ENCODE results near the gene GRK1. TPM values are rescaled to one million over a fixed set of nuclear protein-coding genes. Genes with fewer than 3 reads are reported as not detected.

The GRK1 gene
- total RNA-seq, 2 experiments from 2014 or later, result not detected

DNA sequence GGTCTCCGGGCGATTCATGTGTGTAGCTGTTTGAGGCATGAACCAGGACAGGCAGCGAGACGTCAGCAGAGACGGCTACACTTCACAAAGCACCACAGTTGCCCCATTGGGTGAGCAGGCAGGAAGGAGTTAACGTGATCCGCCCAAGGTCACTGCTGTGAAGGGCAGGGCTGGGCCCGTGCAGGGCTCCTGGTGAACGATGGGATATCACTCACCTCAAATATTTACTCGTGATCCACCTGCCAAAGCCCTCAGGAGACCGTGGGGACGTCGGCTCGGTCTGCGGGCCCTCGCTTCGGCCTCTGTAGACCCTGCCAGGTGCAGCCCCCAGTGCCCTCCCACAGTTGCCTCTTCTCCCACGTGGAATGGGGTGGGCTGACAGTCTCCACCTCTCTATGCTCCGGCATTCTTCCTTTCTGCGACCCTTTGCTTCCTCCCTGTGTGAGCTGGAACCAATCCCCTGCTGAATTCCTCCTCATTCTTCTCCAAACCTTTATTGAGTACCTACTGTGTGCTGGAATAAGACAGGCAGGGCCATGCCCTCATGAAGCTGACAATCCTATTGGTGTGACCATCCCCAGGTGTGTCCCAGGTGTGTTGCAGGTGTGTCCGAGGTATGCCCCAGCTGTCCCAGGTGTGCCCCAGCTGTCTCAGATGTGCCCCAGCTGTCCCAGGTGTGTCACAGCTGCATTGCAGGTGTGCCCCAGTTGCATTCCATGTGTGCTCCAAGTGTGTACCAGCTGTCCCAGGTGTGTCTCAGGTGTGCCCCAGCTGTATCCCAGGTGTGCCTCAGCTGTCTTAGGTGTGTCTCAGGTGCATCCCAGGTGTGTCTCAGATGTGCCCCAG, 2.0 kb upstream of the GRK1 start:
- intact Hi-C loops (cut with micrococcal nuclease; ENCODE audit: unreplicated experiment), result no loop called here
- Histone ChIP-seq H3K27ac (ENCODE audit: low read depth, low read length, poor library complexity, severe bottlenecking) (no peak overlapping the region), H2AFZ (ENCODE audit: low read length) (no peak overlapping the region), H3K9me3 (ENCODE audit: low read length) (no peaks in the 10 kb centered on the region), H4K20me1 (ENCODE audit: insufficient read depth, low read length) (no peaks in the 10 kb centered on the region), H3K4me3 (ENCODE audit: low read depth, low read length, poor library complexity, severe bottlenecking) (no peak overlapping the region), H3K79me2 (ENCODE audit: insufficient read depth, low read depth, low read length) (no peaks in the 10 kb centered on the region), H3K4me2 (ENCODE audit: low read length) (no peak overlapping the region), H3K4me1 (ENCODE audit: insufficient read depth, low read length, poor library complexity, severe bottlenecking) (no peaks in the 10 kb centered on the region), H3K9me2 (ENCODE audit: insufficient read depth, low read length) (no peaks in the 10 kb centered on the region), H3K36me3 (ENCODE audit: insufficient read depth, low read length) (no peaks in the 10 kb centered on the region)
- CTCF ChIA-PET (ENCODE audit: unreplicated experiment), result no interaction called here
- POLR2A ChIA-PET, result no interaction called here
- DNase-seq (ENCODE audit: low spot score), result no peak
- no peak for TF ChIP-seq EZH2phosphoT487 (IDR thresholded peaks at IDR 0.05; ENCODE audit: borderline replicate concordance, low read depth, low read length)
- TF ChIP-seq, protein P1, sequence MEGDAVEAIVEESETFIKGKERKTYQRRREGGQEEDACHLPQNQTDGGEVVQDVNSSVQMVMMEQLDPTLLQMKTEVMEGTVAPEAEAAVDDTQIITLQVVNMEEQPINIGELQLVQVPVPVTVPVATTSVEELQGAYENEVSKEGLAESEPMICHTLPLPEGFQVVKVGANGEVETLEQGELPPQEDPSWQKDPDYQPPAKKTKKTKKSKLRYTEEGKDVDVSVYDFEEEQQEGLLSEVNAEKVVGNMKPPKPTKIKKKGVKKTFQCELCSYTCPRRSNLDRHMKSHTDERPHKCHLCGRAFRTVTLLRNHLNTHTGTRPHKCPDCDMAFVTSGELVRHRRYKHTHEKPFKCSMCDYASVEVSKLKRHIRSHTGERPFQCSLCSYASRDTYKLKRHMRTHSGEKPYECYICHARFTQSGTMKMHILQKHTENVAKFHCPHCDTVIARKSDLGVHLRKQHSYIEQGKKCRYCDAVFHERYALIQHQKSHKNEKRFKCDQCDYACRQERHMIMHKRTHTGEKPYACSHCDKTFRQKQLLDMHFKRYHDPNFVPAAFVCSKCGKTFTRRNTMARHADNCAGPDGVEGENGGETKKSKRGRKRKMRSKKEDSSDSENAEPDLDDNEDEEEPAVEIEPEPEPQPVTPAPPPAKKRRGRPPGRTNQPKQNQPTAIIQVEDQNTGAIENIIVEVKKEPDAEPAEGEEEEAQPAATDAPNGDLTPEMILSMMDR (conservative IDR thresholded peaks at IDR 0.05; ENCODE audit: low read length), result no peak
- BruUV-seq (replicated peaks), result no TSS peak

DNA sequence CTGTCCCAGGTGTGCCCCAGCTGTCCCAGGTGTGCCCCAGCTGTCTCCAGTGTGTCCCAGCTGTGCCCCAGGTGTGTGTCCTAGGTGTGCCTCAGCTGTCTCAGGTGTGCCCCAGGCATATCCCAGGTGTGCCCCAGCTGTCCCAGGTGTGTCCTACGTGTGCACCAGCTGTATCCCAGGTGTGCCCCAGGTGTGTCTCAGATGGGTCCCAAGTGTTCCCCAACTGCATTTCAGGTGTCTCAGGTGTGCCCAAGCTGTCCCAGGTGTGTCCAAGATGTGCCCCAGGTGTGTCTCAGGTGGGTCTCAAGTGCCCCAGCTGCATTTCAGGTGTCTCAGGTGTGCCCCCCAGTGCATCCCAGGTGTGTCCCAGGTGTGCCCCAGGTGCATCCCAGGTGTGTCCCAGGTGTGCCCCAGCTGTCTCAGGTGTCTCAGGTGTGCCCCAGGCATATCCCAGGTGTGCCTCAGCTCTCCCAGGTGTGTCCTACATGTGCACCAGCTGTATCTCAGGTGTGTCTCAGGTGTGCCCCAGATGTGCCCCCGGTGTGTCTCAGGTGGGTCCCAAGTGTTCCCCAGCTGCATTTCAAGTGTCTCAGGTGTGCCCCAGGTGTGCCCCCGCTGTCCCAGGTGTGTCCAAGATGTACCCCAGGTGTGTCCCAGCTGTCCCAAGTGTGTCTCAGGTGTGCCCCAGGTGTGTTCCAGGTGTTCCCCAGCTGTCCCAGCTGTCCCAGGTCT, 1.3 kb upstream of the GRK1 start:
- CTCF ChIA-PET (ENCODE audit: unreplicated experiment), result no interaction called here
- no peaks in the 10 kb centered on the region for H3K79me2 ChIP-seq (ENCODE audit: insufficient read depth, low read depth, low read length)
- H3K4me2 ChIP-seq (ENCODE audit: low read length), result no peak overlapping the region
- H2AFZ ChIP-seq (ENCODE audit: low read length), result no peak overlapping the region
- no peaks in the 10 kb centered on the region for H3K36me3 ChIP-seq (ENCODE audit: insufficient read depth, low read length)
- intact Hi-C loops (cut with micrococcal nuclease; ENCODE audit: unreplicated experiment), result no loop called here
- no peak overlapping the region for H3K27ac ChIP-seq (ENCODE audit: low read depth, low read length, poor library complexity, severe bottlenecking)
- no peaks in the 10 kb centered on the region for H4K20me1 ChIP-seq (ENCODE audit: insufficient read depth, low read length)
- no peaks in the 10 kb centered on the region for H3K9me3 ChIP-seq (ENCODE audit: low read length)
- no peak for DNase-seq (ENCODE audit: low spot score)
- no peak overlapping the region for H3K4me3 ChIP-seq (ENCODE audit: low read depth, low read length, poor library complexity, severe bottlenecking)
- TF ChIP-seq EZH2phosphoT487 (IDR thresholded peaks at IDR 0.05; ENCODE audit: borderline replicate concordance, low read depth, low read length), result no peak
- TF ChIP-seq, protein P1 (conservative IDR thresholded peaks at IDR 0.05; ENCODE audit: low read length), result no peak
- BruUV-seq (replicated peaks), result no TSS peak
- H3K4me1 ChIP-seq (ENCODE audit: insufficient read depth, low read length, poor library complexity, severe bottlenecking), result no peaks in the 10 kb centered on the region
- no peaks in the 10 kb centered on the region for H3K9me2 ChIP-seq (ENCODE audit: insufficient read depth, low read length)
- POLR2A ChIA-PET, result no interaction called here

DNA sequence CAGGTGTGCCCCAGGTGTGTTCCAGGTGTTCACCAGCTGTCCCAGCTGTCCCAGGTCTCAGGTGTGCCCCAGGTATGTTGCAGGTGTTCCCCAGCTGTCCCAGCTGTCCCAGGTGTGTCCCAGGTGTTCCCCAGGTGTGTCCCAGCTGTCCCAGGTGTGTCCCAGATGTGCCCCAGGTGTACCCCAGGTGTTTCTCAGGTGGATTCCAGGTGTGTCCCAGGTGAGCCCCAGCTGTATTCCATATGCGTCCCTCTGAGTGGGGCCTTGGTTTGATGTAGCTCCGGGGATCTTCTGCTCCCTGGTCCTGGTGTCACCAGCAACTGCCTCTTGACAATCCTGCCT, 719 bp upstream of the GRK1 start:
- Histone ChIP-seq H3K4me2 (ENCODE audit: low read length) (no peak overlapping the region), H2AFZ (ENCODE audit: low read length) (no peak overlapping the region), H3K9me3 (ENCODE audit: low read length) (no peaks in the 10 kb centered on the region), H3K9me2 (ENCODE audit: insufficient read depth, low read length) (no peaks in the 10 kb centered on the region), H3K36me3 (ENCODE audit: insufficient read depth, low read length) (no peaks in the 10 kb centered on the region), H3K4me1 (ENCODE audit: insufficient read depth, low read length, poor library complexity, severe bottlenecking) (no peaks in the 10 kb centered on the region), H3K4me3 (ENCODE audit: low read depth, low read length, poor library complexity, severe bottlenecking) (no peak overlapping the region), H3K27ac (ENCODE audit: low read depth, low read length, poor library complexity, severe bottlenecking) (no peak overlapping the region), H3K79me2 (ENCODE audit: insufficient read depth, low read depth, low read length) (no peaks in the 10 kb centered on the region), H4K20me1 (ENCODE audit: insufficient read depth, low read length) (no peaks in the 10 kb centered on the region)
- ChIA-PET CTCF (ENCODE audit: unreplicated experiment) (no interaction called here), POLR2A (no interaction called here)
- BruUV-seq (replicated peaks), result no TSS peak
- DNase-seq (ENCODE audit: low spot score), result no peak
- intact Hi-C loops (cut with micrococcal nuclease; ENCODE audit: unreplicated experiment), result no loop called here
- TF ChIP-seq, protein P1 (conservative IDR thresholded peaks at IDR 0.05; ENCODE audit: low read length), result no peak
- no peak for TF ChIP-seq EZH2phosphoT487 (IDR thresholded peaks at IDR 0.05; ENCODE audit: borderline replicate concordance, low read depth, low read length)
